ENCODE measurements around the gene STEAP2.
"Not testable (repeated sequence)": the region's sequence is repeated elsewhere in the genome, so short reads cannot be mapped to it uniquely, and the experiment has no call there.

The STEAP2 gene

GRCh38 chr7:90181485-90181884, 30.1 kb upstream of the STEAP2 start:
- H3K27ac Mint-ChIP-seq = no peak overlapping the region
- DNase-seq (ENCODE audit: low spot score in 2 of 2) (no peak), ATAC-seq (no peak)
- H3K36me3 Mint-ChIP-seq = no peaks in the 10 kb centered on the region
- no peaks in the 10 kb centered on the region for H3K9me3 Mint-ChIP-seq
- no peak overlapping the region for H3K4me3 Mint-ChIP-seq
- peaks cover 15% of the 10 kb centered on the region for H3K4me1 Mint-ChIP-seq

GRCh38 chr7:90186290-90186689, 25.2 kb upstream of the STEAP2 start:
- H3K36me3 Mint-ChIP-seq; H3K4me1 Mint-ChIP-seq; ATAC-seq; DNase-seq (ENCODE audit: low spot score in 2 of 2); H3K27ac Mint-ChIP-seq; H3K4me3 Mint-ChIP-seq; H3K9me3 Mint-ChIP-seq: not testable (repeated sequence)

GRCh38 chr7:90187507-90188050, 24.0 kb upstream of the STEAP2 start:
- H3K9me3 Mint-ChIP-seq = peaks cover 2% of the 10 kb centered on the region

GRCh38 chr7:90188281-90188680, 23.3 kb upstream of the STEAP2 start:
- H3K27ac Mint-ChIP-seq = no peak overlapping the region
- no peaks in the 10 kb centered on the region for H3K4me1 Mint-ChIP-seq
- DNase-seq (ENCODE audit: low spot score in 2 of 2) (no peak), ATAC-seq (no peak)
- H3K36me3 Mint-ChIP-seq = no peaks in the 10 kb centered on the region
- peaks cover 5% of the 10 kb centered on the region for H3K9me3 Mint-ChIP-seq
- no peak overlapping the region for H3K4me3 Mint-ChIP-seq

More at GRCh38 chr7:90187507-90188050, 24.0 kb upstream of the STEAP2 start:
- H3K4me1 Mint-ChIP-seq = no peaks in the 10 kb centered on the region
- H3K36me3 Mint-ChIP-seq = no peaks in the 10 kb centered on the region
- H3K4me3 Mint-ChIP-seq = no peak overlapping the region
- DNase-seq (ENCODE audit: low spot score in 2 of 2) = no peak
- ATAC-seq = no peak
- no peak overlapping the region for H3K27ac Mint-ChIP-seq

DNA sequence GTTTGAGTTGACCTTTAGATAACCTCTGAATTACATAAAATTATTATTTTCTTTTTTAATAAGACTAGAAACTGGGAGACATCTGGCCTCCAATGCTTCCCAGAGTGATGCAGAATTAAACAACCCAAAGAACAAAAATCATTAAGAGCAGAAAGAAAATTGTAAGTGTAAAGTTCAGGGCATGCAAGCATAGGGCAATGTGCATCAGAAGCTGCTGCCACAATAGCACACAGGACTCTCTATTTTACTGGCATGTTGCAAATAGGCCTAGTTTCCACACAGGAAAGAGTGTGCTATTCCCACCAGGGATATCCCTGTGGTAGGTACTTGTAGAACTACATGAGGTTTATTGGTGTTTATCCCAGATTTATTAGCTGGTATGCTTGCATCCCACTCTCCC, 20.5 kb upstream of the STEAP2 start:
- Mint-ChIP-seq H3K27ac (no peak overlapping the region), H3K36me3 (no peaks in the 10 kb centered on the region), H3K4me3 (no peak overlapping the region), H3K4me1 (no peaks in the 10 kb centered on the region), H3K9me3 (peaks cover 5% of the 10 kb centered on the region)
- ATAC-seq (no peak), DNase-seq (ENCODE audit: low spot score in 2 of 2) (no peak)

DNA sequence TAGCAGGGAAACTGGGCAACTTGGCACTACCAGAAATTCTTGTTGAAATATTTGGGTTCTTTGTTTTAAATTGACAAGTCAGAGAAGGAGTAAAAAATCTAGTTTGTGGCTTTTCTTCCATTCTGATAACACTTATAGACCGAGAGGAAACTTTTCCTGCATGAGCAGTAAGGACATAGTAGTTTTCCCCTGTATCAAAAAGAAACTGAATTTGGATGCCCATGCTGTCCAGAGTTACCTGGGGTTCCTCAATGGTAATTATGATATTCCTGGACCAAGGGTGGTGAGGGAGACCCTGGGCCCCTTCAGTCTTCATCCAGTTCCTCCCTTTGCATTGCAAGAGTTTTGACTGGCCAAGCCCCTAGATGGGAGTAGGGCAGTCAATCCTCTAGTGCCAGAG, 19.9 kb upstream of the STEAP2 start:
- no peak for ATAC-seq
- Mint-ChIP-seq H3K4me3 (no peak overlapping the region), H3K9me3 (peaks cover 5% of the 10 kb centered on the region), H3K4me1 (no peaks in the 10 kb centered on the region), H3K36me3 (no peaks in the 10 kb centered on the region), H3K27ac (no peak overlapping the region)
- DNase-seq (ENCODE audit: low spot score in 2 of 2) = no peak

- H3K27ac Mint-ChIP-seq = no peak overlapping the region
- peaks cover 5% of the 10 kb centered on the region for H3K9me3 Mint-ChIP-seq
- DNase-seq (ENCODE audit: low spot score in 2 of 2) (no peak), ATAC-seq (no peak)
- H3K36me3 Mint-ChIP-seq = no peaks in the 10 kb centered on the region
- no peak overlapping the region for H3K4me3 Mint-ChIP-seq
- H3K4me1 Mint-ChIP-seq = no peaks in the 10 kb centered on the region
Measured at GRCh38 chr7:90192876-90193750, 18.4 kb upstream of the STEAP2 start.

DNA sequence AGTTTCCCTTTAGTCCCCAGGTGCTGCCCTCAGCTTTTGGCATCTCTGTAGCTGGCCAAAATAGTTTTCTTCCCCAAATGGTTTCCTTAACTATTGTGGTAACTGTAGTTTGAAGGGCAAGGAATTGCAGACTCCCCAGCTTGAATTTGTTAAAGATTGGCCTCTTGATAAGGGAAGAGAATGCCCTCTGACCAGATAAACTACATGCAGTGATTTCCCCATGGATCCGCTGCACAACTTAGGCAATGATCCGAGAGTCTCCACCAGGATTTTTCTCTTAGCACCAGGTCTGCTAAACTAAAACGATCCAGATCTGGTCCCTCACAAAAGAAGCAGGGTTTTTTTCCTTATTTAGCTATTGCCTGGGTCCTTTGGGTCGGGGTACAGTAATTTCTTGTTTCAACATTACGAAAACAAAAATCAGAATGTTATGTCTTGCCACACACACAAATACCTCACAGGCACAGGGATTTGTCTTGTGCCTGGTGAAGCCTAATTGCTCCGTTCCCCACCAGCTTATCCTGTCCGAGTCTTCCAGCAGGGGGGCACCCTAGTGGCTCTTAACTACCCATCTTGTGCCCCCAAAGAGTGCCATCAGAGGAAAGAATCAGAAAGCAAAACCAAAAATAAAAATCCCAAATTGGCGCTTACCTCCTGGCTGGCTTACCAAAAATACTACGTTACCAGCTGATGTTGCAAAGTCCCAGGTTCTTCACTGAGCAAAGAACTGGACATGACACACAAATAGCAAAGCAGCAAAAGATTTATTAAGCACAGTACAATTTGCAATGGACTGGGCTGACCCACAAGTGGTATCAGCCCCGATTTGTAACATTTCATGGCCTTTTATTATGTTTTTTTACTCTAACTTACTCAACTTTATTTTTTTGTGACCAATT, 16.4 kb upstream of the STEAP2 start:
- no peak overlapping the region for H3K4me3 Mint-ChIP-seq
- no peak overlapping the region for H3K27ac Mint-ChIP-seq
- no peak for ATAC-seq

DNA sequence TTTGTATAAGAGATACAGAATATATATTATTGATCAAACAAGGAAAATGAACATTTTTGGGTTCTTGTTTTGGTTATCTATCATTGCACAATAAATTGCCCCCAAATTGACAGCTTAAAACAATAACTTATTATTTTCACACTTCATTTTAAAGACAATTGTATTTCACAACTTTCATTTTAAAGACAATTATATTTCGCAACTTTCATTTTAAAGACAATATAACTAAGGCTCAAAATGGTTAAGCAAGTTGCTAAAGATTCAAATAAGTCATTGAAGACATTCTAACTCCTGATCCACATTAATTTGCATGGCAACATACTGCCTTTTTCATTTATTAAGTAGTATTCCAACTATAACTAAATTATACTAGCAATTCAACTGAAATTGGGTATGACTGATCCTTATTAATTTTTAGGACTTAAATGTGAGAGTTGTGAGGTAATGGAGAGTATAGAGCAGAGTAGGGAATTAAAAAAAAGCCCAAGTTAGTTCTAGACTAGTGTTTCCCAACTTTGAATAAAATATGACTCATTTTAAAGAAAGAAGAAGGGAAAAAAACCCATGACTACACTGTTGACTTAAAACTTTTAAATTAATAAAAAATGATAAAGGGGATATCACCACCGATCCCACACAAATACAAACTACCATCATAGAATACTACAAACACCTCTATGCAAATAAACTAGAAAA, 9.9 kb upstream of the STEAP2 start:
- DNase-seq (ENCODE audit: low spot score in 2 of 2) (no peak), ATAC-seq (no peak)
- Mint-ChIP-seq H3K36me3 (no peaks in the 10 kb centered on the region), H3K9me3 (no peaks in the 10 kb centered on the region), H3K4me3 (no peak overlapping the region), H3K4me1 (no peaks in the 10 kb centered on the region), H3K27ac (no peak overlapping the region)

More for the DNA sequence above, 16.4 kb upstream of the STEAP2 start:
- Mint-ChIP-seq H3K36me3 (no peaks in the 10 kb centered on the region), H3K9me3 (peaks cover 5% of the 10 kb centered on the region), H3K4me1 (no peaks in the 10 kb centered on the region)
- no peak for DNase-seq (ENCODE audit: low spot score in 2 of 2)

DNA sequence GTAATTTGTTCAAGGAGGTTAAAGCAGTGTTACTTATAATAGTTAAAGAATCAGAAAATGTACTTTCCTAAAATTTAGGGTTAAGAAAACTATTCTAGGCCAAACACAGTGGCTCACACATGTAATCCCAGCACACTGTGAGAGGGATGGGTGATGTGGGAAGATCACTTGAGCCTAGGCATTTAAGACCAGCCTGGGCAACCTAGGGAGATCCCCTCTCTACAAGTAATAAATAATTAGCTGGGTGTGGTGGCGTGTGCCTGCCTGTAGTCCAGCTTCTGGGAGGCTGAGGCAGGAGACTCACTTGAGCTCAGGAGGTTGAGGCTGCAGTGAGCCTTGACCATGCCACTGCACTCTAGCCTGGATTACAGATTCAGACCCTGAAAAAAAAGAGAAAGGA, 3.6 kb upstream of the STEAP2 start:
- Mint-ChIP-seq H3K4me3 (no peak overlapping the region), H3K9me3 (no peaks in the 10 kb centered on the region), H3K4me1 (no peaks in the 10 kb centered on the region), H3K36me3 (no peaks in the 10 kb centered on the region), H3K27ac (no peak overlapping the region)
- no peak for DNase-seq (ENCODE audit: low spot score in 2 of 2)
- no peak for ATAC-seq

DNA sequence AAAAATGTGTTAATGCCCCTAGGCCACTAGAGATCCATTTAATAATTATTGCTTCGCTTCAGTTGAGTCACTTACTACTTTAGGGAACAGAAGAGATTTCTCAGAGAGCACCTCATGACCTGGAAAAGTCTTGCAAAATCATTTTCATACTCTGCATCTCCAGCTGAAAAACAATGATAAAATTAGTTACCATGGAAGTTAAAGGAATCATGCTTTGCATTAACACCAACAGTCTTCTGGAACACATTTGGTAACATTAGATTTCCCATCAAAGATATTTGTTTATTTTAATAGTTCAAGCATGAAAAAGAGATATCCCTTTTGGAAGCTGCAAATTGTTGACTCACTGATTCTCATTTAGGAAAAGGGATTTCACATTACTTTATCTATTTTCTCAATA, 1.8 kb upstream of the STEAP2 start:
- Mint-ChIP-seq H3K36me3 (no peaks in the 10 kb centered on the region), H3K9me3 (no peaks in the 10 kb centered on the region), H3K4me1 (no peaks in the 10 kb centered on the region), H3K27ac (no peak overlapping the region), H3K4me3 (no peak overlapping the region)
- DNase-seq (ENCODE audit: low spot score in 2 of 2) (no peak), ATAC-seq (no peak)

DNA sequence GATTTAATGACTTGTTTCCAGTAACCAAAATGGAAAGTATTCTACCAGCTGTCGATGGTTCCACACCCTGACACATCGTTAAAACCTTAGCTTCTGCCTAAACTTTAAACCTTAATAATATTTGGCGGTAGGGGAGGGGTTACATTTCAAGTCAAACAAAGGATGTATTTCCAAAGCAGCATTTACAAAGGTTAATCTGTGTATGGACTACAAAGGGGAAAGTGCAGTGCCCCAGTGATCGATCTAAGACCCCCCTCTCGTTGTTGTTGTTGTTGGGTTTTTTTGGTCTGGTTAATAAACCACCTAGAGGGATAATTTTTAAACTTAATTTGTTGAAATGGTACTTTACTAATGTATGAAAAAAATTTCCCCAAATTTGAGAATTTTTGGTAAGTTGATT, 1.1 kb upstream of the STEAP2 start:
- DNase-seq (ENCODE audit: low spot score in 2 of 2) (no peak), ATAC-seq (no peak)
- Mint-ChIP-seq H3K4me1 (no peaks in the 10 kb centered on the region), H3K36me3 (no peaks in the 10 kb centered on the region), H3K4me3 (no peak overlapping the region), H3K27ac (no peak overlapping the region), H3K9me3 (no peaks in the 10 kb centered on the region)

- DNase-seq (ENCODE audit: low spot score in 2 of 2) = no peak
- Mint-ChIP-seq H3K27ac (no peak overlapping the region), H3K36me3 (no peaks in the 10 kb centered on the region), H3K4me1 (no peaks in the 10 kb centered on the region), H3K4me3 (peak overlapping the region; percentile 33), H3K9me3 (no peaks in the 10 kb centered on the region)
- no peak for ATAC-seq
Measured at GRCh38 chr7:90210981-90211380, 559 bp upstream of the STEAP2 start.

DNA sequence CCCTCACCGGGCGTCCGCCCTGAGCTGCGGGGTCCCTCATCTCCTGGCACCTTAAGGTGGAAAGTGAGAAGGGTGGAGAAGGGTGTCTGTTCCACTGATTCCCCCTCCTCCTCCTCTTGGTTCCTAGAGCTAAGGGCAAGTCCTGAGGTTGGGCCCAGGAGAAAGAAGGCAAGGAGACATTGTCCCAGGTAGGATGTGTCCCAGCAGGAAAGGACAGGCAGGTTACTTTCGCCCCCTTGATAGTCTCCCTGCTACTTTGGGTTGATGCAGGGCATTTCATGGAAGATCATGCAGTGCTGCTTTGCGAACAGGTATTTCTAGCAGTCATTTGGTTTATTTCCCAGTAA, 582 bp downstream of the STEAP2 start:
- H3K36me3 Mint-ChIP-seq = no peaks in the 10 kb centered on the region
- no peaks in the 10 kb centered on the region for H3K9me3 Mint-ChIP-seq

DNA sequence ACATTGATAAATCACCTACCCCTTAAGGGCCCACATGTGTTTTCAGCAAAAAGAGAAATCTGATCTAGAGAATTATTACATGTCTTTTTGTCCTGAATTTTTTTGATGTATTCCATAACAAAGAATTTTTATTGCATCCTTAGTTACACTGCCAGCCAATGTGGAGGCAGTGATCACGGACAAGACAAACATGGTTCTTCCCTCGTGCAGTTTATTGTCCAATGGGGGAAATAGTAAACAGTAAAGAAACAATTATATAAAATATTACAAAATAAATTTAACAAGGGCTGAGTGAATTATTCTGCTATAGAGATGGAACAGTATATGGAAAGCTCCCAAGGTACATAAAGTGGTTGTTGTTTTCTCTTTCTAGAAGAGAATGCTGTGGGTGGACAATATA, 2.0 kb downstream of the STEAP2 start:
- ATAC-seq = no peak
- H3K4me1 Mint-ChIP-seq = no peaks in the 10 kb centered on the region

More for the DNA sequence above, 582 bp downstream of the STEAP2 start:
- H3K27ac Mint-ChIP-seq = no peak overlapping the region
- DNase-seq (ENCODE audit: low spot score in 2 of 2) (no peak), ATAC-seq (no peak)
- H3K4me3 Mint-ChIP-seq = peak overlapping the region; percentile 33
- H3K4me1 Mint-ChIP-seq = no peaks in the 10 kb centered on the region

More for the DNA sequence above, 2.0 kb downstream of the STEAP2 start:
- Mint-ChIP-seq H3K27ac (no peak overlapping the region), H3K36me3 (no peaks in the 10 kb centered on the region), H3K9me3 (no peaks in the 10 kb centered on the region), H3K4me3 (no peak overlapping the region)
- no peak for DNase-seq (ENCODE audit: low spot score in 2 of 2)

Measured in stimulated activated effector memory CD8-positive, alpha-beta T cell treated with anti-CD3 and anti-CD28 coated beads, Interleukin-12 subunit alpha, Interleukin-12 subunit beta, amount 100 ng/mL, for 72 hours (primary cell).